Measurements from ENCODE around the gene SLC10A7. TPM values are rescaled to one million over a fixed set of nuclear protein-coding genes. Genes with fewer than 3 reads are reported as not detected.

SLC10A7 gene
- total and polyA plus RNA-seq, 9 of the 15 experiments (the other 6 are each of a cell fraction or from before 2014, with no cell fraction given) = 6.4 to 22.8 (median 16.1) TPM

DNA sequence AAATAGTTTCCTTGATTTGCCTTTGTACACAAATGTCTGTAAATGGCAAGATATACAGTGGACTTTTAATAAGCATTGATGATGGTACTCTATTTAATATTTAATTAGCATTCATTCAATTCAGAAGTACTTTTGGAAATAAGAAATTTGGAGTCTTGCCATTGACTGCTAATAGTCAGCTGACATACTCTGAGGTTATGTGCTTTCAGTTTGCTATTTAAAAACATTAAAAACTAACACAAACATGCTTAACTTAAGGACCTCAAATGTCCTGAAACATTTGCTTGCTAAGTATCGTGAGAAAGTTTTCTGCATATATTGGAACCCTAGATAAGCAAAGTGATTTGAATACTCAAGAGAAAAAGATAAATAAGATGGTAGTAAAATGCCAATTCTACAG is 242.8 kb downstream of the SLC10A7 start (continued):
- TF ChIP-seq RERE (CRISPR knock-in tag; IDR thresholded peaks at IDR 0.05; ENCODE audit: borderline replicate concordance) (no peak), KLF10 (CRISPR knock-in tag; IDR thresholded peaks at IDR 0.05) (no peak), ETV5 (CRISPR knock-in tag; IDR thresholded peaks at IDR 0.05; ENCODE audit: low read depth) (no peak), POLR2AphosphoS5 (IDR thresholded peaks at IDR 0.05; ENCODE audit: control insufficient read depth, insufficient read depth, low read depth, low read length) (no peak), DNMT1 (IDR thresholded peaks at IDR 0.05) (no peak), ZNF12 (CRISPR knock-in tag; IDR thresholded peaks at IDR 0.05) (no peak), YBX1 (IDR thresholded peaks at IDR 0.05) (no peak), SMARCA5 (IDR thresholded peaks at IDR 0.05) (no peak), VEZF1 (CRISPR knock-in tag; IDR thresholded peaks at IDR 0.05) (no peak), DACH1 (IDR thresholded peaks at IDR 0.05; ENCODE audit: partially characterized antibody) (no peak), CREB1 (IDR thresholded peaks at IDR 0.05) (no peak), CREB1 (CRISPR knock-in tag; IDR thresholded peaks at IDR 0.05) (no peak), XRCC4 (IDR thresholded peaks at IDR 0.05; ENCODE audit: extremely low read depth, insufficient read depth, insufficient read length) (no peak)
- TF ChIP-seq, protein P1, sequence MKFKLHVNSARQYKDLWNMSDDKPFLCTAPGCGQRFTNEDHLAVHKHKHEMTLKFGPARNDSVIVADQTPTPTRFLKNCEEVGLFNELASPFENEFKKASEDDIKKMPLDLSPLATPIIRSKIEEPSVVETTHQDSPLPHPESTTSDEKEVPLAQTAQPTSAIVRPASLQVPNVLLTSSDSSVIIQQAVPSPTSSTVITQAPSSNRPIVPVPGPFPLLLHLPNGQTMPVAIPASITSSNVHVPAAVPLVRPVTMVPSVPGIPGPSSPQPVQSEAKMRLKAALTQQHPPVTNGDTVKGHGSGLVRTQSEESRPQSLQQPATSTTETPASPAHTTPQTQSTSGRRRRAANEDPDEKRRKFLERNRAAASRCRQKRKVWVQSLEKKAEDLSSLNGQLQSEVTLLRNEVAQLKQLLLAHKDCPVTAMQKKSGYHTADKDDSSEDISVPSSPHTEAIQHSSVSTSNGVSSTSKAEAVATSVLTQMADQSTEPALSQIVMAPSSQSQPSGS (CRISPR knock-in tag; IDR thresholded peaks at IDR 0.05) = no peak
- TF ChIP-seq, protein P2, sequence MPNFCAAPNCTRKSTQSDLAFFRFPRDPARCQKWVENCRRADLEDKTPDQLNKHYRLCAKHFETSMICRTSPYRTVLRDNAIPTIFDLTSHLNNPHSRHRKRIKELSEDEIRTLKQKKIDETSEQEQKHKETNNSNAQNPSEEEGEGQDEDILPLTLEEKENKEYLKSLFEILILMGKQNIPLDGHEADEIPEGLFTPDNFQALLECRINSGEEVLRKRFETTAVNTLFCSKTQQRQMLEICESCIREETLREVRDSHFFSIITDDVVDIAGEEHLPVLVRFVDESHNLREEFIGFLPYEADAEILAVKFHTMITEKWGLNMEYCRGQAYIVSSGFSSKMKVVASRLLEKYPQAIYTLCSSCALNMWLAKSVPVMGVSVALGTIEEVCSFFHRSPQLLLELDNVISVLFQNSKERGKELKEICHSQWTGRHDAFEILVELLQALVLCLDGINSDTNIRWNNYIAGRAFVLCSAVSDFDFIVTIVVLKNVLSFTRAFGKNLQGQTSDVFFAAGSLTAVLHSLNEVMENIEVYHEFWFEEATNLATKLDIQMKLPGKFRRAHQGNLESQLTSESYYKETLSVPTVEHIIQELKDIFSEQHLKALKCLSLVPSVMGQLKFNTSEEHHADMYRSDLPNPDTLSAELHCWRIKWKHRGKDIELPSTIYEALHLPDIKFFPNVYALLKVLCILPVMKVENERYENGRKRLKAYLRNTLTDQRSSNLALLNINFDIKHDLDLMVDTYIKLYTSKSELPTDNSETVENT (CRISPR knock-in tag; IDR thresholded peaks at IDR 0.05) = no peak

Measured in K562 (cell line).